Natural killer cell (primary cell): ENCODE results near the gene PRDM8. TPM values are rescaled to one million over a fixed set of nuclear protein-coding genes. Genes with fewer than 3 reads are reported as not detected.
"Not testable (repeated sequence)": the region's sequence is repeated elsewhere in the genome, so short reads cannot be mapped to it uniquely, and the experiment has no call there.

ENCODE experiments used
- ATAC-seq, 3 donors: fragments of 150-1000 bp in 2 of 3; fragments of 200-7000 bp in 1 of 3; cut with Tn5 transposase; 1 replicate in 1 of 3; 2 replicates in 2 of 3; pipeline ENCODE4 v1.10.0; 2021; ENCODE audit warnings: mild to moderate bottlenecking in 2 of 3, moderate library complexity in 2 of 3
- DNase-seq, 2 donors: peaks; one replicate each; pipeline versions ENCODE4 v3.0.0 to v3.0.0-alpha.2; 2013 to 2021; ENCODE audit warnings: mixed read lengths in 1 of 2
- H3K27ac ChIP-seq: one replicate; pipeline ENCODE4 v1.5.1; 2013; ENCODE audit warnings: mild to moderate bottlenecking, low read length
- H3K27me3 ChIP-seq: one replicate; pipeline ENCODE4 v1.6.1; 2013; ENCODE audit warnings: low read length; ENCODE audit not compliant: control insufficient read depth, insufficient read depth
- H3K36me3 ChIP-seq: one replicate; pipeline ENCODE4 v1.6.1; 2013; ENCODE audit warnings: low read length; ENCODE audit not compliant: control insufficient read depth, insufficient read depth
- H3K4me1 ChIP-seq: one replicate; pipeline ENCODE4 v1.6.1; 2013; ENCODE audit warnings: low read length; ENCODE audit not compliant: control insufficient read depth, insufficient read depth
- H3K4me3 ChIP-seq: one replicate; pipeline ENCODE4 v1.5.1; 2013; ENCODE audit warnings: low read length
- H3K9me3 ChIP-seq: one replicate; pipeline ENCODE4 v1.6.1; 2013; ENCODE audit warnings: low read length; ENCODE audit not compliant: control insufficient read depth, insufficient read depth
- H3K27ac Mint-ChIP-seq, 2 donors: one replicate each; pipeline ENCODE4 v1.8.0; 2022; ENCODE audit warnings: mild to moderate bottlenecking in 2 of 2, mixed read lengths in 2 of 2, moderate library complexity in 1 of 2
- H3K27me3 Mint-ChIP-seq, 2 donors: one replicate each; pipeline ENCODE4 v1.8.0; 2022; ENCODE audit warnings: low read depth in 2 of 2, mixed read lengths in 2 of 2
- H3K36me3 Mint-ChIP-seq: one replicate; pipeline ENCODE4 v1.8.0; 2022; ENCODE audit warnings: mixed read lengths
- H3K4me1 Mint-ChIP-seq, 2 donors: one replicate each; pipeline ENCODE4 v1.8.0; 2022; ENCODE audit warnings: mixed read lengths in 2 of 2
- H3K4me3 Mint-ChIP-seq: one replicate; pipeline ENCODE4 v1.8.0; 2022; ENCODE audit warnings: mild to moderate bottlenecking, moderate library complexity, mixed read lengths
- H3K9me3 Mint-ChIP-seq, 2 donors: one replicate each; pipeline ENCODE4 v1.8.0; 2022; ENCODE audit warnings: mixed read lengths in 2 of 2
- WGBS: methylation state at CpG from one replicate; pipeline ENCODE4 v1.1.7; 2013; ENCODE audit warnings: missing lambda C conversion rate; ENCODE audit not compliant: insufficient coverage; 5-methylcytosine and 5-hydroxymethylcytosine counted together
- intact Hi-C: fragments of 100-400 bp; cut with micrococcal nuclease; formaldehyde crosslinking; loops from one replicate; pipeline ENCODE4 v1.14.2; 2022
- total RNA-seq, 4 donors: library from RNA; stranded (reverse); fragments of 120-200 nt in 1 of 4; gene quantifications; one replicate each; pipeline versions ENCODE4 v1.2.3 to v1.2.4, GENCODE V29; 2013 to 2022
- TF ChIP-seq, protein P1 (sequence below): fragments of 200-600 bp; IDR thresholded peaks from one replicate; pipeline ENCODE4 v1.8.0; 2022; ENCODE audit warnings: antibody characterized with exemption

Gene PRDM8
- total RNA-seq, 3 donors from 2014 or later (not counting 1 experiment from before 2014, with no cell fraction given) = 5.8 to 6.2 (median 6.0) TPM

DNA sequence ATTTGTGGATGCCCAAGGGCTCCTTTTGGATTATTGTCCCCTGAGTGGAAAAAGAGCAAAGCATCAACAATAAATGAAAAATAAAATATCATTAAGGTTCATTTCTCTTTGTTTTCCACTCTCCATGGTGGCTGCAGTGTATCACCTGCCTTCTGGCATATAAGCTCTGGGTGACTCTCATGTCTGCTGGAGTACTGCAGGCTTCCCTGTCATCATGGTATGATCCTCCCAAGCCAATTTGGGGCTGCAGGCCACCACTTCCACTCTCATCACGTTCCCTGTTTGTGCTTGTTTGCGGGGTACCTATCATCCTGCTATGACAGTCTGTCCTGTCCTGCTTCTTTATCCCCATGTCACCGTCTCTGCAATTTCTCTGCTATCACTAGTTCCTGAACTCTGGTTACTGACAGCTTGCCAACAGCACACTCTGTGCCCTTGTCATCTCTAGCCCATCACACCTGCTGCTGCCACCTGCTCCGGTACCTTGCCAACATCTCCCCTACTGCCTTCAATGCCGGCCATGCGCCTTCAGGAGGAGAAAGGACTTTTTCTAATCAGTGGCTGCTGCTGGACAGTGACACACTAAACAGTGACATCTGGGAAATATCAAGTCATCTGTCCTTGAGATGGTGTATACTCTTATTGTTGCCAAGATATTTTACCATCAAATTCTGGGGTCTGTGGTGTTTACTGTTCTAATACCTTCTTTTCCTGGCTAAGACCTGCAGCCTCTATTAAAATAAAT lies 46.1 kb downstream of the PRDM8 start:
- no peak overlapping the region for H3K4me3 Mint-ChIP-seq
- WGBS = 90% methylated on average over 6 of the region's 6 CpGs
- H3K27ac ChIP-seq = no peak overlapping the region

DNA sequence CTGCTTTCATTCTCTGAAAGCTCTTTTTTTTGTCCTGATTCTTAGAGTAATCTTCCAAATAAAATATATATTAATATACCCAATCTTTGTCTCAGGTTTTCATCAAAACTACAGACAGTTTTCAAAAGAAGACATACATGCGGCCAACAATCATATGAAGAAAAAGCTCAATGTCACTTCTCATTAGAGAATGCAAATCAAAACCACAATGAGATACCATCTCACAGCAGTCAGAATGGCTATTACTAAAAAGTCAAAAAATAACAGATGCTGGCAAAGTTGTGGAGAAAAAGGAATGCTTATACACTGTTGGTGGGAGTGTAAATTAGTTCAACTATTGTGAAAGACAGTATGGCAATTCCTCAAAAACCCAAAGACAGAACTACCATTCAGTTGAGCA lies 50.2 kb downstream of the PRDM8 start:
- H3K36me3 ChIP-seq, H3K4me3 Mint-ChIP-seq, H3K9me3 Mint-ChIP-seq, H3K4me1 Mint-ChIP-seq, ATAC-seq, H3K9me3 ChIP-seq, H3K27me3 Mint-ChIP-seq, H3K4me1 ChIP-seq, H3K27ac ChIP-seq, H3K27me3 ChIP-seq, H3K27ac Mint-ChIP-seq, H3K4me3 ChIP-seq, DNase-seq, intact Hi-C loops, H3K36me3 Mint-ChIP-seq: not testable (repeated sequence)
- 73% methylated on average over 1 of the region's 1 CpG for WGBS

More for the DNA sequence above, 46.1 kb downstream of the PRDM8 start:
- DNase-seq (no peak), ATAC-seq (no peak)
- intact Hi-C loops = no loop called here
- no peak overlapping the region for H3K4me3 ChIP-seq
- no peaks in the 10 kb centered on the region for H3K27me3 ChIP-seq
- no peaks in the 10 kb centered on the region for H3K4me1 Mint-ChIP-seq
- no peaks in the 10 kb centered on the region for H3K9me3 Mint-ChIP-seq
- no peaks in the 10 kb centered on the region for H3K4me1 ChIP-seq
- TF ChIP-seq, protein P1, sequence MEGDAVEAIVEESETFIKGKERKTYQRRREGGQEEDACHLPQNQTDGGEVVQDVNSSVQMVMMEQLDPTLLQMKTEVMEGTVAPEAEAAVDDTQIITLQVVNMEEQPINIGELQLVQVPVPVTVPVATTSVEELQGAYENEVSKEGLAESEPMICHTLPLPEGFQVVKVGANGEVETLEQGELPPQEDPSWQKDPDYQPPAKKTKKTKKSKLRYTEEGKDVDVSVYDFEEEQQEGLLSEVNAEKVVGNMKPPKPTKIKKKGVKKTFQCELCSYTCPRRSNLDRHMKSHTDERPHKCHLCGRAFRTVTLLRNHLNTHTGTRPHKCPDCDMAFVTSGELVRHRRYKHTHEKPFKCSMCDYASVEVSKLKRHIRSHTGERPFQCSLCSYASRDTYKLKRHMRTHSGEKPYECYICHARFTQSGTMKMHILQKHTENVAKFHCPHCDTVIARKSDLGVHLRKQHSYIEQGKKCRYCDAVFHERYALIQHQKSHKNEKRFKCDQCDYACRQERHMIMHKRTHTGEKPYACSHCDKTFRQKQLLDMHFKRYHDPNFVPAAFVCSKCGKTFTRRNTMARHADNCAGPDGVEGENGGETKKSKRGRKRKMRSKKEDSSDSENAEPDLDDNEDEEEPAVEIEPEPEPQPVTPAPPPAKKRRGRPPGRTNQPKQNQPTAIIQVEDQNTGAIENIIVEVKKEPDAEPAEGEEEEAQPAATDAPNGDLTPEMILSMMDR = no peak
- no peaks in the 10 kb centered on the region for H3K9me3 ChIP-seq
- no peak overlapping the region for H3K27ac Mint-ChIP-seq
- H3K36me3 Mint-ChIP-seq = no peaks in the 10 kb centered on the region
- no peaks in the 10 kb centered on the region for H3K36me3 ChIP-seq
- H3K27me3 Mint-ChIP-seq = peaks cover 7 to 9% of the 10 kb centered on the region in 2 donors

DNA sequence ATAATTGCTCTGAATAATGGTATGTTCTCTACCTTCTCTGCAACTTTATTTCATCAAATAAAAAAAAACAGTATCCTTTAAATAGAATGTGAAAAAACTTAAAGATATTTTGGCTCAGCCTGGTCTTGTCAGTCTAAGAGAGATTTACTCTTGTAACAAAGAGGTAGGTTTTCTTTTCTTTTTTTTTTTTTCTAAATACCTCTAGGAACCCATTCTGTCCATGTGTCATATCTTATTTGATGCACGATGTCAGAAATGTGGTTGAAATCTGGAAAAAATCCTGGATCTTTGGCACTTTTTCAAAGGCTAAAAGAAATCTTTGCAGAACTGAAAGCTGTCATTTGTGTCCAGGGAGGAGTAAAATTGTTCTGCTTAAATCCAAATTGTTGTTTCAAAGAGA lies 51.8 kb downstream of the PRDM8 start:
- intact Hi-C loops = no loop called here
- Mint-ChIP-seq H3K4me3 (no peak overlapping the region), H3K27me3 (peaks cover 5 to 7% of the 10 kb centered on the region in 2 donors), H3K27ac (no peak overlapping the region), H3K4me1 (no peaks in the 10 kb centered on the region), H3K9me3 (no peaks in the 10 kb centered on the region), H3K36me3 (no peaks in the 10 kb centered on the region)
- no peak for ATAC-seq
- TF ChIP-seq, protein P1 = no peak
- H3K36me3 ChIP-seq = no peaks in the 10 kb centered on the region
- no peak for DNase-seq
- 82% methylated on average over 1 of the region's 1 CpG for WGBS
- no peak overlapping the region for H3K27ac ChIP-seq
- no peaks in the 10 kb centered on the region for H3K4me1 ChIP-seq
- no peak overlapping the region for H3K4me3 ChIP-seq
- no peaks in the 10 kb centered on the region for H3K9me3 ChIP-seq
- H3K27me3 ChIP-seq = no peaks in the 10 kb centered on the region

DNA sequence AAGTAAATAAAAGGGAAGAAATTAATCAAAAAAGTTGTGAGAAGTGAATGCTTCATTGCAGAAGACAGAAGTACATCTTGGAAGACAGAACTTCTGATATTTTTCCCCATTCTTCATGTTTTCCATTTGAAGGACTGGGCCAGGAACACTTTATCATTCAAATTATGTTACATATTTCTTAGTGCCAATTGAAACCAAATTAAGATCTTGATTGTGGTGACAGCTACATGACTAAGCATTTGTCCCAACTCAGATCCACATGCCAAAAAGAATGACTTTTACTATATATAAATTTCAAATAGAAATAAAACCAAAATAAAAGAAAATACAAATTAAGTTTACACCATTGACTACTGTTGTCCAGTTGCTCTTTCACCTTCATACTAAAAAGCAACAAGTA lies 55.1 kb downstream of the PRDM8 start:
- Histone ChIP-seq H3K4me1 (no peaks in the 10 kb centered on the region), H3K27me3 (peaks cover 2% of the 10 kb centered on the region), H3K36me3 (no peaks in the 10 kb centered on the region), H3K9me3 (no peaks in the 10 kb centered on the region), H3K27ac (no peak overlapping the region), H3K4me3 (no peak overlapping the region)
- Mint-ChIP-seq H3K9me3 (no peaks in the 10 kb centered on the region), H3K4me1 (no peaks in the 10 kb centered on the region), H3K27me3 (peaks cover 11 to 21% of the 10 kb centered on the region in 2 donors), H3K27ac (no peak overlapping the region), H3K36me3 (no peaks in the 10 kb centered on the region), H3K4me3 (no peak overlapping the region)
- intact Hi-C loops = no loop called here
- DNase-seq (no peak), ATAC-seq (no peak)
- TF ChIP-seq, protein P1 = no peak
